ENCODE results near the gene DGCR6.
A peak's percentile ranks its signal among the peaks of the same experiment; 100 is the strongest.
"Not testable (repeated sequence)": the region's sequence is repeated elsewhere in the genome, so short reads cannot be mapped to it uniquely, and the experiment has no call there.

DGCR6 gene

GRCh38 chr22:18931905-18932652 lies 26.0 kb downstream of the DGCR6 start:
- no peak for DNase-seq

DNA sequence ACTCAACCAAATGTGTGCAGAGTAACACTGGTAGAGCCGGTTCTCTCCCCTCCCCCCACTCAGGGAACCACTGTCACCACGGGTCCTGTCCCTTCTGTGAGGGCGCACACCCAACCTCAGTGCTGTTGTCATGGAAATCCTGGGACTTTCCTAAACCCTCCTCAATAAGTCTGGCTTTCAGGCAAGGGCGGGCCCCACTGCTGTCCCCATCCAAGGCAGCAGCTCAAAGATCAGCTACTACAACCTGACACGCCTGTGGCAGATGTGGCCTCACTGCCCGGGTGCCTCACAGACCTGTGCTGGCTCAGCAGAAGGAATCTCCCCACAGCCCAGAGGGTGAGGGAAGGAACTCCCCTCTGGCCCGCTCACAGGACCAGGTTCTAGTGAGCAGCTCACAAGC lies 27.8 kb downstream of the DGCR6 start:
- DNase-seq, result no peak

DNA sequence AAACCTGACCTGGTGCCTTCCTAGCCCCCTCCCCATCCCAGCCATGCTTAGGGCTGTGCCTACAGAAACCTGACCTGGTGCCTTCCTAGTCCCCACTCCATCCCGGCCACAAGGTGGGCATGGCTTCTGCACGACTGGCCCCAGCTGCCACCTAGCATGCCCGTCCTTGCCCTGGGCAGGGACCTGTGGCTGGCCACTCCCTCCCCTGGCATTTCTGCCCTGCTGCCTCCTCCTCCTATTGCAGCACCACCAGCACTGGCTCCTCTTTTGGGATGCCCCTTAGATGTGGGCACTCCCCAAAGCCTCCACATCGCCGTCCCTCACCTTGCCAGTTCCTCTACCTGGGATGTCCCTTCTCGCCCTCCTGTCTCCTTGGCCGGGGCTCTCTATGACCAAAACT lies 28.6 kb downstream of the DGCR6 start:
- not testable (repeated sequence) for DNase-seq

DNA sequence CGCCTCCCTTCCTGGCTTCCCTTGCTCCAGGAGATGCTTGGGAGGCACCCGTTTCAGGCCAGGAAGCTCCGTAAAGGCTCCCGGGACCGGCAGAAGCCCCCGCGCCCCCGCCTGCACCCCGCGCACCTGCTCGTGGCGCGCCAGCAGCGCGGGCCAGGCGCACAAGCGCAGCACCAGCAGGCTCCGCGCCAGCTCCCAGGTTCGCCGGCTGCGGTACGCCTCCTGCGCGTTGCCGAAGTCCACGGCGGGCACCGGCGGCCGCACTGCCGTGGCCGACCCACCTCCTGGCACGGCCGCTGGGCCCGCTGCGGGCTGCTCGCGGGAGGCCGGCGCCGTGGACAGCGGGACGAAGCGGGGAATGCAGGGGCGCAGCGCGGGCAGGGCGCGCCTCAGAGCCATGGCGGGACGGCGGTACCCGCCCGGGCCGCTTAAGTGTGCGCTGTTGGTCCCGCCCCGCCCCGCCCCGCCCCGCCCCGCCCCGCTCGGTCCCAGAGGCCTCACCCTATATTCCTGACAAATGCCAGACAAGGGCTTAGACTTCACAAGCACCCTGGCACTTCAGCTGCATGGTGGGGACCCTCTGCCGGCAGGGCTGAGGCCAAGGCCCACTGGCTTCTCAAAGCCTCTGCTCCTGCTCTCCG lies 29.9 kb downstream of the DGCR6 start, which contains the start of gene PRODH:
Gene PRODH (minus strand): TSS at position 405 of the 641 bp plus-strand sequence. CDS start 6 bp downstream, at position 399.
- DNase-seq, result no peak

GRCh38 chr22:18938691-18939090 lies 32.6 kb downstream of the DGCR6 start:
- not testable (repeated sequence) for DNase-seq

DNA sequence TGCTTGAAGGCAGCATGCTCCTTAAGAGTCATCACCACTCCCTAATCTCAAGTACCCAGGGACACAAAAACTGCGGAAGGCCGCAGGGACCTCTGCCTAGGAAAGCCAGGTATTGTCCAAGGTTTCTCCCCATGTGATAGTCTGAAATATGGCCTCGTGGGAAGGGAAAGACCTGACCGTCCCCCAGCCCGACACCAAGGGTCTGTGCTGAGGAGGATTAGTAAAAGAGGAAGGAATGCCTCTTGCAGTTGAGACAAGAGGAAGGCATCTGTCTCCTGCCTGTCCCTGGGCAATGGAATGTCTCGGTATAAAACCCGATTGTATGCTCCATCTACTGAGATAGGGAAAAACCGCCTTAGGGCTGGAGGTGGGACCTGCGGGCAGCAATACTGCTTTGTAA lies 41.0 kb downstream of the DGCR6 start:
- DNase-seq, result not testable (repeated sequence)

GRCh38 chr22:18947905-18948304 lies 41.8 kb downstream of the DGCR6 start:
- DNase-seq, result no peak

GRCh38 chr22:18950141-18950540 lies 44.0 kb downstream of the DGCR6 start:
- DNase-seq, result no peak

DNA sequence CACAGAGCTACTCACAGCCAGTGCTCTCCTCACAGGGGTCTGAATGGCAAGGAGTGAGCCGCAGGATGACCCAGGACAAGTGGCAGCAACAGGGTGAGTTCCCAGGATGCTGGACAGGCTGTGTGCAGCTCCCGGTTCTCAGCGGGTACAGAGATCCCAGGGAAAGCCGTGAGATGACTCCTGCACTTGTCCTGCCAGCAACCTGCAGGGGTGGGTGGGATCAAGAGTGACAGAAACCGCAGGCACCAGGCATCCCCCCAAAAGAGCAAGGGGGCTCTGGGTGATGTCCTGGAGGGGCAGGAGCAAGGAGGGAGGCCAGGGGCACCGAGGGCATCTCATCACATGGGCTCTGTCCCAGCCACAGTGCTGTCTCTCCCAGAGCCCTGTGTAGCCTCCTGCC lies 45.9 kb downstream of the DGCR6 start:
- no peak for DNase-seq

GRCh38 chr22:18953128-18953527 lies 47.0 kb downstream of the DGCR6 start:
- DNase-seq, result not testable (repeated sequence)

- peak; percentile 90 for DNase-seq
These were observed 48.3 kb downstream of the DGCR6 start for GRCh38 chr22:18954303-18954989.

- no peak for DNase-seq
These were observed 49.0 kb downstream of the DGCR6 start for GRCh38 chr22:18954990-18955571.

DNA sequence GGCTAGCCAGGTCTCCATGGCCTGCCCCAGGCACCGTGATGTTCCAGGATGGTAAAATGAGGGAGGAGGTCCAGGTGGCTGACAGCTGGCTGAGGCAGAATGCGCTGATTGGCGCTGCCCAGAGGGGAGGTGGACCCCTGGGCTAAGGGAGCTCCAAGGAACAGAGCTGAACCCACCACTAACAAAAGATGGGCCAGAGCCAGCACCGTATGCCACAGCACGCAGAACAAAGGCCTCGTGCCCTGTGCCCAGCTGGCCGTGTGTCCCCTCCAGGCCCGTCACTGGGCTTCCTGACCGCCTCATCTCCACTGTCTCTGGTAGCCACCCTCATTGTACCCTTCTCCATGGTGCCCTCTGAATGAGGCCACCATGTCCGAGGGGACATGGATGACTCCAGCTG lies 49.6 kb downstream of the DGCR6 start:
- DNase-seq, result no peak

GRCh38 chr22:18956121-18956895 lies 50.2 kb downstream of the DGCR6 start:
- DNase-seq, result not testable (repeated sequence)

- not testable (repeated sequence) for DNase-seq
These were observed 50.8 kb downstream of the DGCR6 start for GRCh38 chr22:18956956-18957355.

GRCh38 chr22:18957621-18958320 lies 51.7 kb downstream of the DGCR6 start:
- DNase-seq, result not testable (repeated sequence)

- not testable (repeated sequence) for DNase-seq
These were observed 52.2 kb downstream of the DGCR6 start for GRCh38 chr22:18958321-18958705.

GRCh38 chr22:18958738-18959137 lies 52.6 kb downstream of the DGCR6 start:
- not testable (repeated sequence) for DNase-seq

DNA sequence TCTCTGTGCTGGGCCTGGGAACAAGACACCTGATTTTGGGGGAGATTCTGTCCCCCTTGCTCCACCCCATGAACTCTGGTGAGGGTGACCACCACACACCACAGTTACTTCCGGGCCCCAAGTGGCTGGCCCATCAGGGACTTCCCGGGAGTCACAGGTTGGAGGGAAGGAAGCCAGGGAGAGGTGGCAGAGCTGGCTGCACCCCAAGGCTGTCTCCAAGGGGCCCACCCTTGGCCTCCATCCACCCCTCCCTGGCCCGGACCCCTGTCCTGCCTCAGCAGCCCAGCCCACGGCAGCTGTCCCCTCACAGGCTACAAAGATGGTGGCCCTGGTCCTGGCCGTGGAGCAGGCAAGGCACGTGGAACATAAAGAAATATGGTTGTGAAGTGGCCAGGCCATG lies 53.1 kb downstream of the DGCR6 start:
- DNase-seq, result not testable (repeated sequence)

DNA sequence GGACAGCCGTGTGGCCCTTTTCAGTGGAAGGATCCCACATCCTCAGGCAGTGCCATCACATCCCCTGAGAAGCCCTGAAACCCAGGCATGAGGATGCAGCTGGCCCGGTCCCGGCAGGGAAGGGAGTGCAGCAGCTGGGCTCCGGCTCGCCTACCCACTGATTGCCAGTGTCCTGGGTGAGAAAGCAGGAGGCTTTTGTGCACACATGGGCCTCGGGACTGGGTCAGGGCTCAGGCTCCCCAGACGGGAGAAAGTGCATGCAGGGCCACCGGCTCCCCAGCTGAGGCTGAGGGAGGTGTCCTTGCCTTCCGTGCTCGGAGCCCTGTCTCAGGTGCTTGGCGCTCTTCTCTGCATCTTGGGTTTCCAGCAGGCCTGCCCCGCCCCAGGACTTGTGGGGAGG lies 53.6 kb downstream of the DGCR6 start:
- not testable (repeated sequence) for DNase-seq

DNA sequence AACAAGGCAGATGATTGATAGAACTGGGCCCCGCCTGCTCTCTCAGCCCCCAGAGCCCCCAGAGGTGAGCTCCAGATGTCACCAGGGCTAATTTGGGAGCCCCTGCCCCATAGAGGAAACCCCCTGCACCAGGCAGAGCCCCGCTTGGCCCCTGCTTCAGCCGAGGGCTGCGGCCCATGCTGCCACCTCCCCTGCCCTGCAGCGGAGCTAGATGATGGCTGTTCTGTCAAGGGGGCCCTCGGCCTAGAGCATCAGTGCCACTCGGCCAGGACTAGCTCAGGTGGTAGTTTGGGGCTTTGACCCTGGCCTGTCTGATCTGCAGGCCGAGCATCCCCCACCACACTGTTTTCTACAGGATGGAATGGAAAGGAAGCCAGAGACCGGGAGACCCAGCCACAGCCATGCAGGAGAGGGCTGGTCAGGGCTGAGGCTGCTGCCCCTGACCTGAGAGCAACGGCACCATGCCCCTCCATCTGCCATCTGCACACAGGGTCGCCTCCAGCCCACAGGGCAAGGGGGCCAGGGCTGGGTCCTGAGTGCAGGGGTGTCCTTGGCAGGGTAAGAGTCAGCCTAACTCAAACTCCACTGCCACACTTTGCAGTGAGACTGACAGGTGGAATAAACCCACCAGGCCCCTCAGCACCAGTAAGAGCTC lies 54.2 kb downstream of the DGCR6 start:
- DNase-seq, result not testable (repeated sequence)

Measured in retina (tissue), 1 donor.